Measurements from ENCODE around the gene ATP2B3. TPM values are rescaled to one million over a fixed set of nuclear protein-coding genes. Genes with fewer than 3 reads are reported as not detected.

ATP2B3 gene
- 0.17 and 0.54 TPM in 2 replicates for total RNA-seq (2014; rRNA removed; shearing (Covaris generic))
- 0.09 TPM in 1 of 2 replicates, not detected in the other for polyA plus RNA-seq (2016; fragmentation: Nextera tagmentation; extraction: Ambion mirVana)
- long read RNA-seq: 0 reads

DNA sequence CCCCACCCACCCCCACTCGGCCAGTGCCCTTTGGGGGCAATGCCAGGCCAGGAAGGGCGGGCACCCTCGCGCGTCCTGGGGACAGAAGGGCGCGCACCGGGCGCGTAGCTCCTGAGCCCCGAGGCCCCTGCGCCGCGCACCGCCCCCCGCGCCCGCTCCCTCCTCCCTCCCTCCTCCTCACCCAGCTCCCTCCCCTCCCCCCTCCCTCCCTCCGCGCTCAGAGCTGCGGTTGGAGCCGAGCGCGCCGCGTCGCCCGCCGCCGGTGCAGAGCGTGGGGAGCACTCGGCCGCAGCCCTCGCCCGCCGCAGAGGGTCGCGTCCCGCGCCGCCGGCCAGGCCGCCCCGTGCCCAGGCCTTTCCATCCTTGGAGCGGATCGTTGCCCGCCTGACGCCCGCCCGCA lies at the start of gene ATP2B3:
Gene ATP2B3, plus strand, starts transcription at position 220 of the 400 bp plus-strand sequence. CDS start 18,606 bp downstream, outside the sequence.
- no peaks in the 10 kb centered on the region for H3K9me2 ChIP-seq (ENCODE audit: insufficient read depth)
- peak within 1 kb of the TSS; percentile 71 for H3K4me2 ChIP-seq
- no peak within 1 kb of the TSS; the same call in 1 of the 2 replicates for H2AFZ ChIP-seq
- peaks cover 30% of the 10 kb centered on the region for H3K27me3 ChIP-seq (ENCODE audit: insufficient read depth)
- H4K20me1 ChIP-seq (replicated peaks; ENCODE audit: insufficient read depth): no peaks in the 10 kb centered on the region
- H3K4me1 ChIP-seq (ENCODE audit: insufficient read depth): no peaks in the 10 kb centered on the region
- H3K9me3 Mint-ChIP-seq: no peaks in the 10 kb centered on the region
- peaks cover 3% of the 10 kb centered on the region; the same call in 2 of the 3 replicates for H3K4me1 Mint-ChIP-seq
- H3K4me3 Mint-ChIP-seq: peak within 1 kb of the TSS; percentile 75
- ATAC-seq: peak; percentile 14; the same call in 1 of the 3 replicates
- no peaks in the 10 kb centered on the region for H3K36me3 ChIP-seq (ENCODE audit: insufficient read depth)
- peak within 1 kb of the TSS; percentile 50; the same call in 1 of the 2 replicates for H3K4me3 ChIP-seq
- DNase-seq (ENCODE audit: low spot score): peak; percentile 41
- no peaks in the 10 kb centered on the region for H3F3A ChIP-seq (replicated peaks; ENCODE audit: low read depth)
- no peaks in the 10 kb centered on the region; the same call in 2 of the 3 replicates for H3K36me3 Mint-ChIP-seq (ENCODE audit: low read depth)
- peaks cover 34% of the 10 kb centered on the region for H3K27me3 Mint-ChIP-seq (ENCODE audit: insufficient read depth, low read depth, poor library complexity)
- TF ChIP-seq ZNF114 (CRISPR knock-in tag; IDR thresholded peaks at IDR 0.05): no peak
- TF ChIP-seq ETS1 (IDR thresholded peaks at IDR 0.05): no peak
- no peak for TF ChIP-seq STAT1 (IDR thresholded peaks at IDR 0.05; ENCODE audit: unreplicated experiment)
- no peak for TF ChIP-seq JUNB (IDR thresholded peaks at IDR 0.05; ENCODE audit: unreplicated experiment)
- TF ChIP-seq CREB1 (CRISPR knock-in tag; IDR thresholded peaks at IDR 0.05; ENCODE audit: low read depth): no peak
- TF ChIP-seq ZNF331 (CRISPR knock-in tag; IDR thresholded peaks at IDR 0.05; ENCODE audit: low read depth): no peak
- no peak for TF ChIP-seq EZH2phosphoT487 (IDR thresholded peaks at IDR 0.05; ENCODE audit: unreplicated experiment)
- TF ChIP-seq, protein P1, sequence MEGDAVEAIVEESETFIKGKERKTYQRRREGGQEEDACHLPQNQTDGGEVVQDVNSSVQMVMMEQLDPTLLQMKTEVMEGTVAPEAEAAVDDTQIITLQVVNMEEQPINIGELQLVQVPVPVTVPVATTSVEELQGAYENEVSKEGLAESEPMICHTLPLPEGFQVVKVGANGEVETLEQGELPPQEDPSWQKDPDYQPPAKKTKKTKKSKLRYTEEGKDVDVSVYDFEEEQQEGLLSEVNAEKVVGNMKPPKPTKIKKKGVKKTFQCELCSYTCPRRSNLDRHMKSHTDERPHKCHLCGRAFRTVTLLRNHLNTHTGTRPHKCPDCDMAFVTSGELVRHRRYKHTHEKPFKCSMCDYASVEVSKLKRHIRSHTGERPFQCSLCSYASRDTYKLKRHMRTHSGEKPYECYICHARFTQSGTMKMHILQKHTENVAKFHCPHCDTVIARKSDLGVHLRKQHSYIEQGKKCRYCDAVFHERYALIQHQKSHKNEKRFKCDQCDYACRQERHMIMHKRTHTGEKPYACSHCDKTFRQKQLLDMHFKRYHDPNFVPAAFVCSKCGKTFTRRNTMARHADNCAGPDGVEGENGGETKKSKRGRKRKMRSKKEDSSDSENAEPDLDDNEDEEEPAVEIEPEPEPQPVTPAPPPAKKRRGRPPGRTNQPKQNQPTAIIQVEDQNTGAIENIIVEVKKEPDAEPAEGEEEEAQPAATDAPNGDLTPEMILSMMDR (conservative IDR thresholded peaks at IDR 0.05; ENCODE audit: low read depth in 2 of 2): no peak
- TF ChIP-seq NANOG (IDR thresholded peaks at IDR 0.05; ENCODE audit: borderline replicate concordance): no peak
- TF ChIP-seq, protein P2, sequence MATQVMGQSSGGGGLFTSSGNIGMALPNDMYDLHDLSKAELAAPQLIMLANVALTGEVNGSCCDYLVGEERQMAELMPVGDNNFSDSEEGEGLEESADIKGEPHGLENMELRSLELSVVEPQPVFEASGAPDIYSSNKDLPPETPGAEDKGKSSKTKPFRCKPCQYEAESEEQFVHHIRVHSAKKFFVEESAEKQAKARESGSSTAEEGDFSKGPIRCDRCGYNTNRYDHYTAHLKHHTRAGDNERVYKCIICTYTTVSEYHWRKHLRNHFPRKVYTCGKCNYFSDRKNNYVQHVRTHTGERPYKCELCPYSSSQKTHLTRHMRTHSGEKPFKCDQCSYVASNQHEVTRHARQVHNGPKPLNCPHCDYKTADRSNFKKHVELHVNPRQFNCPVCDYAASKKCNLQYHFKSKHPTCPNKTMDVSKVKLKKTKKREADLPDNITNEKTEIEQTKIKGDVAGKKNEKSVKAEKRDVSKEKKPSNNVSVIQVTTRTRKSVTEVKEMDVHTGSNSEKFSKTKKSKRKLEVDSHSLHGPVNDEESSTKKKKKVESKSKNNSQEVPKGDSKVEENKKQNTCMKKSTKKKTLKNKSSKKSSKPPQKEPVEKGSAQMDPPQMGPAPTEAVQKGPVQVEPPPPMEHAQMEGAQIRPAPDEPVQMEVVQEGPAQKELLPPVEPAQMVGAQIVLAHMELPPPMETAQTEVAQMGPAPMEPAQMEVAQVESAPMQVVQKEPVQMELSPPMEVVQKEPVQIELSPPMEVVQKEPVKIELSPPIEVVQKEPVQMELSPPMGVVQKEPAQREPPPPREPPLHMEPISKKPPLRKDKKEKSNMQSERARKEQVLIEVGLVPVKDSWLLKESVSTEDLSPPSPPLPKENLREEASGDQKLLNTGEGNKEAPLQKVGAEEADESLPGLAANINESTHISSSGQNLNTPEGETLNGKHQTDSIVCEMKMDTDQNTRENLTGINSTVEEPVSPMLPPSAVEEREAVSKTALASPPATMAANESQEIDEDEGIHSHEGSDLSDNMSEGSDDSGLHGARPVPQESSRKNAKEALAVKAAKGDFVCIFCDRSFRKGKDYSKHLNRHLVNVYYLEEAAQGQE (IDR thresholded peaks at IDR 0.05; ENCODE audit: unreplicated experiment): no peak
- TF ChIP-seq ZNF462 (CRISPR knock-in tag; IDR thresholded peaks at IDR 0.05): no peak
- no peak for TF ChIP-seq POLR2AphosphoS5 (IDR thresholded peaks at IDR 0.05; ENCODE audit: low read depth)
- no peak for TF ChIP-seq EZH2 (IDR thresholded peaks at IDR 0.05; ENCODE audit: low read depth, unreplicated experiment)
- no peaks in the 10 kb centered on the region for H3K79me2 ChIP-seq (replicated peaks; ENCODE audit: insufficient read depth)
- H3K27ac Mint-ChIP-seq: no peak within 1 kb of the TSS
- H3K27ac ChIP-seq (ENCODE audit: low read depth): no peak within 1 kb of the TSS

All from GM23338 (cell line).